Astrocyte (in vitro differentiated cells and primary cell): ENCODE data around the gene LARP6.

Source experiments
- EZH2 ChIP-seq: IDR thresholded peaks from 2 replicates; pipeline ENCODE4 v1.6.1; 2012; ENCODE audit warnings: mild to moderate bottlenecking, low read length, inconsistent platforms; ENCODE audit not compliant: insufficient read depth
- TF ChIP-seq, protein P1 (sequence below): IDR thresholded peaks from 2 replicates; pipeline ENCODE4 v1.5.1; 2011; ENCODE audit warnings: low read depth, mild to moderate bottlenecking, inconsistent platforms, low read length, moderate library complexity; ENCODE audit not compliant: insufficient read depth

DNA sequence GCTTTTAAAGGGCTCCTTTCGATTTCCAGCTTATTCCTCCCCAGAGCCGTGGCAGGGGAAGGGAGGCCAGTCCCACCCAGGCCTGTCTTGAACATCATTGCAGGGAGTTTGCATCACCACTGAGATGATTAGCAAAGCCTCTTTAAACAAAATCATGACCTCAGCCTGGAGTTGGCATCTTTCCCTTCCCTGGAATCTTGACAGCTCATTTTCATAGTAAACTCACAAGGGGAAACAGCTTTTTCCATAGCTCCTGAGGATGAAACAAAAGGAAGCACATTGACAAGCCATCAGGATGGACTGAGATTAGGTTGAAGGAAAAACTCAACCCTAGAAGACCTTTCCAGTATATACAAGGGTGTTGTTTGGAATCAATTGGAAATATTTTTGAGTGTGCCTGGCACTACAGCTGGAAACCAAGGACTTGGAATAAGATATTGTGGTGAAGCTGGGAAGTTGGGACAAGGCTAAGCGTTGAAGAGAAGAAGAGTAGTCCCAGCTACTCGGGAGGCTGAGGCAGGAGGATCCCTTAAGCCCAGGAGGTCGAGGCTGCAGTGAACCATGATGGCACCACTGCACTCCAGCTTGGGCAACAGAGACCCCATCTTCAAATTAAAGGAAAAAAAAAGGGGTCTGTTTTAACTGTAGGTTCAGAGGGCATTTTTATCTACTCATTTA is 3.1 kb upstream of the LARP6 start:
- TF ChIP-seq, protein P1, sequence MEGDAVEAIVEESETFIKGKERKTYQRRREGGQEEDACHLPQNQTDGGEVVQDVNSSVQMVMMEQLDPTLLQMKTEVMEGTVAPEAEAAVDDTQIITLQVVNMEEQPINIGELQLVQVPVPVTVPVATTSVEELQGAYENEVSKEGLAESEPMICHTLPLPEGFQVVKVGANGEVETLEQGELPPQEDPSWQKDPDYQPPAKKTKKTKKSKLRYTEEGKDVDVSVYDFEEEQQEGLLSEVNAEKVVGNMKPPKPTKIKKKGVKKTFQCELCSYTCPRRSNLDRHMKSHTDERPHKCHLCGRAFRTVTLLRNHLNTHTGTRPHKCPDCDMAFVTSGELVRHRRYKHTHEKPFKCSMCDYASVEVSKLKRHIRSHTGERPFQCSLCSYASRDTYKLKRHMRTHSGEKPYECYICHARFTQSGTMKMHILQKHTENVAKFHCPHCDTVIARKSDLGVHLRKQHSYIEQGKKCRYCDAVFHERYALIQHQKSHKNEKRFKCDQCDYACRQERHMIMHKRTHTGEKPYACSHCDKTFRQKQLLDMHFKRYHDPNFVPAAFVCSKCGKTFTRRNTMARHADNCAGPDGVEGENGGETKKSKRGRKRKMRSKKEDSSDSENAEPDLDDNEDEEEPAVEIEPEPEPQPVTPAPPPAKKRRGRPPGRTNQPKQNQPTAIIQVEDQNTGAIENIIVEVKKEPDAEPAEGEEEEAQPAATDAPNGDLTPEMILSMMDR = no peak
- no peak for TF ChIP-seq EZH2
